IMR-90 (cell line): Measurements from ENCODE around the gene PIGN. TPM values are rescaled to one million over a fixed set of nuclear protein-coding genes. Genes with fewer than 3 reads are reported as not detected.

Experiments used
- ATAC-seq: fragments of 200-7000 bp; cut with Tn5 transposase; 2 replicates; pipeline ENCODE4 v1.9.1; 2020; ENCODE audit warnings: low read depth, mild to moderate bottlenecking, moderate library complexity
- BruUV-seq: library from RNA; stranded (reverse); fragments of 400-500 nt; replicated peaks from 2 replicates; lab custom pipeline; 2021; lab: Mats Ljungman, UMichigan
- CTCF ChIA-PET: fragments of 300-600 bp; formaldehyde crosslinking; extraction: SDS; loops from one replicate; lab custom pipeline; 2021; ENCODE audit warnings: antibody characterized with exemption; lab: Yijun Ruan, JAX
- POLR2A ChIA-PET: fragments of 300-600 bp; sonication (Branson Sonifier 250); formaldehyde crosslinking; loops from one replicate; lab custom pipeline; 2022; ENCODE audit warnings: antibody characterized with exemption; ENCODE audit not compliant: unreplicated experiment; lab: Charles Lee
- DNase-seq: peaks from one replicate; pipeline ENCODE4 v3.0.0; 2013
- H2AFZ ChIP-seq: replicated peaks from 2 replicates; pipeline ENCODE3; 2013; ENCODE audit warnings: low read length, mild to moderate bottlenecking; ENCODE audit not compliant: poor library complexity
- H2AK5ac ChIP-seq: 2 replicates; pipeline ENCODE4 v1.6.1; 2013; ENCODE audit warnings: low read depth, low read length, inconsistent platforms
- H2AK9ac ChIP-seq: replicated peaks from 2 replicates; pipeline ENCODE3; 2013; ENCODE audit warnings: mild to moderate bottlenecking, low read depth, low read length, moderate library complexity; ENCODE audit not compliant: poor library complexity
- H2BK120ac ChIP-seq: 2 replicates; pipeline ENCODE4 v1.6.1; 2013; ENCODE audit warnings: low read depth, low read length, inconsistent platforms
- H2BK15ac ChIP-seq: 3 replicates; pipeline ENCODE4 v1.6.1; 2013; ENCODE audit warnings: low read depth, low read length, inconsistent platforms
- H2BK20ac ChIP-seq: 2 replicates; pipeline ENCODE4 v1.6.1; 2013; ENCODE audit warnings: low read depth, mild to moderate bottlenecking, inconsistent platforms, low read length, moderate library complexity
- H2BK5ac ChIP-seq: 2 replicates; pipeline ENCODE4 v1.6.1; 2013; ENCODE audit warnings: mild to moderate bottlenecking, low read depth, low read length, inconsistent platforms; ENCODE audit not compliant: poor library complexity, severe bottlenecking
- H3K14ac ChIP-seq: replicated peaks from 2 replicates; pipeline ENCODE4 v1.6.1; 2013; ENCODE audit warnings: low read depth, low read length, inconsistent platforms
- H3K18ac ChIP-seq: 2 replicates; pipeline ENCODE4 v1.6.1; 2013; ENCODE audit warnings: low read depth, low read length, control low read depth
- H3K23ac ChIP-seq: 2 replicates; pipeline ENCODE4 v1.6.1; 2013; ENCODE audit warnings: low read depth, low read length, inconsistent platforms
- H3K27ac ChIP-seq: 2 replicates; pipeline ENCODE4 v1.5.1; 2013; ENCODE audit warnings: mild to moderate bottlenecking, control low read depth, low read length; ENCODE audit not compliant: insufficient read depth
- H3K27me3 ChIP-seq: 2 replicates; pipeline ENCODE4 v1.6.1; 2013; ENCODE audit warnings: low read length; ENCODE audit not compliant: control insufficient read depth, insufficient read depth
- H3K36me3 ChIP-seq: 2 replicates; pipeline ENCODE4 v1.6.1; 2013; ENCODE audit warnings: low read length, mixed read lengths; ENCODE audit not compliant: control insufficient read depth, insufficient read depth
- H3K4ac ChIP-seq: 2 replicates; pipeline ENCODE4 v1.6.1; 2013; ENCODE audit warnings: low read depth, low read length, inconsistent platforms
- H3K4me1 ChIP-seq: 2 replicates; pipeline ENCODE4 v1.6.1; 2013; ENCODE audit warnings: low read length, mixed read lengths; ENCODE audit not compliant: control insufficient read depth, insufficient read depth
- H3K4me2 ChIP-seq: 2 replicates; pipeline ENCODE4 v1.6.1; 2013; ENCODE audit warnings: low read depth, mild to moderate bottlenecking, control low read depth, low read length, moderate library complexity
- H3K4me3 ChIP-seq: 2 replicates; pipeline ENCODE4 v1.5.1; 2013; ENCODE audit warnings: low read depth, mild to moderate bottlenecking, control low read depth, low read length, moderate library complexity; ENCODE audit not compliant: insufficient read depth
- H3K56ac ChIP-seq: 2 replicates; pipeline ENCODE4 v1.6.1; 2013; ENCODE audit warnings: low read length, inconsistent platforms; ENCODE audit not compliant: insufficient read depth; ENCODE audit errors: extremely low read depth
- H3K79me1 ChIP-seq, 2 experiments: 2 replicates each; pipeline ENCODE4 v1.6.1; 2013; ENCODE audit warnings: low read length in 2 of 2, inconsistent platforms in 1 of 2, low read depth in 1 of 2
- H3K9ac ChIP-seq: 2 replicates; pipeline ENCODE4 v1.6.1; 2013; ENCODE audit warnings: low read depth, low read length, control low read depth
- H3K9me1 ChIP-seq: 2 replicates; pipeline ENCODE4 v1.6.1; 2013; ENCODE audit warnings: low read length, inconsistent platforms; ENCODE audit not compliant: insufficient read depth
- H3K9me3 ChIP-seq: 2 replicates; pipeline ENCODE4 v1.6.1; 2013; ENCODE audit warnings: low read length; ENCODE audit not compliant: control insufficient read depth, insufficient read depth
- H4K20me1 ChIP-seq: 2 replicates; pipeline ENCODE4 v1.6.1; 2013; ENCODE audit warnings: low read length, inconsistent platforms; ENCODE audit not compliant: insufficient read depth
- H4K5ac ChIP-seq: 2 replicates; pipeline ENCODE4 v1.6.1; 2013; ENCODE audit warnings: mild to moderate bottlenecking, low read depth, low read length, control low read depth
- H4K8ac ChIP-seq, 2 experiments: 2 replicates each; pipeline ENCODE4 v1.6.1; 2013; ENCODE audit warnings: low read depth in 2 of 2, low read length in 2 of 2, control low read depth in 1 of 2, inconsistent platforms in 1 of 2
- H4K91ac ChIP-seq: 2 replicates; pipeline ENCODE4 v1.6.1; 2013; ENCODE audit warnings: low read depth, low read length, inconsistent platforms; ENCODE audit not compliant: insufficient read depth
- ELK1 ChIP-seq: fragments of 150-350 bp; IDR thresholded peaks from 2 replicates; pipeline ENCODE4 v1.6.1; 2016; ENCODE audit warnings: low read depth, mild to moderate bottlenecking, low read length, moderate library complexity, borderline replicate concordance
- SMC3 ChIP-seq: fragments of 150-350 bp; IDR thresholded peaks from 2 replicates; pipeline ENCODE4 v1.6.1; 2016; ENCODE audit warnings: low read depth, mild to moderate bottlenecking, antibody characterized with exemption, low read length, moderate library complexity
- WGBS, 2 experiments: methylation state at CpG; one replicate each; pipeline versions ENCODE4 v1.1.5 to v1.1.7; 2013; ENCODE audit warnings: missing lambda C conversion rate in 2 of 2; ENCODE audit not compliant: insufficient read length in 1 of 2; ENCODE audit errors: extremely low coverage in 2 of 2; 5-methylcytosine and 5-hydroxymethylcytosine counted together
- dilution Hi-C: fragments of 300-500 bp; cut with HindIII; formaldehyde crosslinking; loops from one replicate; pipeline ENCODE4 v1.14.3; 2018; ENCODE audit warnings: low sequenced_read_pairs; ENCODE audit not compliant: unreplicated experiment
- in situ Hi-C: fragments of 300-500 bp; cut with MboI; formaldehyde crosslinking; loops from 3 replicates; pipeline ENCODE4 v1.14.3; 2019; ENCODE audit warnings: low sequenced_read_pairs, inconsistent platforms, mixed read lengths
- intact Hi-C: fragments of 100-400 bp; cut with micrococcal nuclease; formaldehyde crosslinking; loops from 2 replicates; pipeline ENCODE4 v1.10.0; 2022
- polyA plus RNA-seq, 3 experiments: library from polyadenylated mRNA; depleted of rRNA; stranded (reverse); fragments of >200 nt; gene quantifications; 2 replicates each; pipeline ENCODE4 v1.2.3, GENCODE V29; 2012; ENCODE audit warnings: low replicate concordance in 1 of 3
- total RNA-seq: library from RNA; depleted of rRNA; stranded (reverse); fragments of >200 nt; gene quantifications from 2 replicates; pipeline ENCODE4 v1.2.3, GENCODE V29; 2012

Gene PIGN
- total and polyA plus RNA-seq, 2 of the 4 experiments (the other 2 are of a cell fraction) = 9.0 to 17.9 TPM

GRCh38 chr18:62088156-62088555, 98.7 kb downstream of the PIGN start:
- Histone ChIP-seq H2AK9ac (no peak overlapping the region), H4K20me1 (no peaks in the 10 kb centered on the region), H2BK120ac (no peak overlapping the region), H3K23ac (no peak overlapping the region), H3K56ac (no peak overlapping the region), H3K79me1 (no peaks in the 10 kb centered on the region), H2BK20ac (no peak overlapping the region), H3K18ac (no peak overlapping the region), H4K8ac (no peak overlapping the region), H3K9me3 (no peaks in the 10 kb centered on the region), H3K9me1 (no peaks in the 10 kb centered on the region), H2BK5ac (no peak overlapping the region), H3K36me3 (no peaks in the 10 kb centered on the region), H4K5ac (no peak overlapping the region), H3K4me3 (no peak overlapping the region), H2BK15ac (no peak overlapping the region), H4K91ac (no peak overlapping the region), H3K27ac (no peak overlapping the region), H3K4me1 (no peaks in the 10 kb centered on the region), H2AFZ (no peak overlapping the region), H3K4ac (no peak overlapping the region), H3K27me3 (no peaks in the 10 kb centered on the region), H3K9ac (no peak overlapping the region), H3K4me2 (no peak overlapping the region), H3K14ac (no peak overlapping the region), H2AK5ac (no peak overlapping the region)
- in situ Hi-C loops = no loop called here
- intact Hi-C loops = no loop called here
- ATAC-seq (no peak), DNase-seq (no peak)
- no peak for TF ChIP-seq SMC3
- no peak for TF ChIP-seq ELK1
- dilution Hi-C loops = no loop called here
- WGBS, 2 experiments = no CpG with 5 or more reads among the region's 2 CpGs
- CTCF ChIA-PET = interaction anchor here (1.0 kb wide), 1 partner anchor 15 kb away, joined by 6 read pairs; no protein-coding TSS in a partner anchor
- POLR2A ChIA-PET = no interaction called here
- no TSS peak for BruUV-seq
